ENCODE results near the gene POLD1.
"Not testable (repeated sequence)": the region's sequence is repeated elsewhere in the genome, so short reads cannot be mapped to it uniquely, and the experiment has no call there.

POLD1 gene

GRCh38 chr19:50390952-50391351 is 6.8 kb downstream of the POLD1 start:
- not testable (repeated sequence) for DNase-seq (ENCODE audit: low read depth in 2 of 2)

- no peak for DNase-seq (ENCODE audit: low read depth in 2 of 2)
Measured at GRCh38 chr19:50392759-50393158, 8.6 kb downstream of the POLD1 start.

GRCh38 chr19:50393589-50393988 is 9.4 kb downstream of the POLD1 start:
- no peak for DNase-seq (ENCODE audit: low read depth in 2 of 2)

- no peak for DNase-seq (ENCODE audit: low read depth in 2 of 2)
Measured at GRCh38 chr19:50394017-50394416, 9.9 kb downstream of the POLD1 start.

- no peak for DNase-seq (ENCODE audit: low read depth in 2 of 2)
Measured at GRCh38 chr19:50398675-50399367, 14.7 kb downstream of the POLD1 start.

GRCh38 chr19:50399368-50399745 is 15.2 kb downstream of the POLD1 start:
- no peak for DNase-seq (ENCODE audit: low read depth in 2 of 2)

- DNase-seq (ENCODE audit: low read depth in 2 of 2), result no peak
Measured at GRCh38 chr19:50401605-50402450, 17.7 kb downstream of the POLD1 start.

GRCh38 chr19:50402544-50403301 is 18.6 kb downstream of the POLD1 start:
- DNase-seq (ENCODE audit: low read depth in 2 of 2), result no peak

GRCh38 chr19:50406156-50406820 is 22.1 kb downstream of the POLD1 start:
- no peak for DNase-seq (ENCODE audit: low read depth in 2 of 2)

- DNase-seq (ENCODE audit: low read depth in 2 of 2), result no peak
Measured at GRCh38 chr19:50406829-50407228, 22.7 kb downstream of the POLD1 start.

- no peak for DNase-seq (ENCODE audit: low read depth in 2 of 2)
Measured at GRCh38 chr19:50409347-50409746, 25.2 kb downstream of the POLD1 start.

GRCh38 chr19:50410109-50410508 is 26.0 kb downstream of the POLD1 start:
- no peak for DNase-seq (ENCODE audit: low read depth in 2 of 2)

- DNase-seq (ENCODE audit: low read depth in 2 of 2), result no peak
Measured at GRCh38 chr19:50412419-50412818, 28.3 kb downstream of the POLD1 start.

- no peak for DNase-seq (ENCODE audit: low read depth in 2 of 2)
Measured at GRCh38 chr19:50413096-50413495, 28.9 kb downstream of the POLD1 start.

- no peak for DNase-seq (ENCODE audit: low read depth in 2 of 2)
Measured at GRCh38 chr19:50413531-50413930, 29.4 kb downstream of the POLD1 start.

- DNase-seq (ENCODE audit: low read depth in 2 of 2), result peak; percentile 49 to 75
Measured at GRCh38 chr19:50414864-50415660, 30.9 kb downstream of the POLD1 start.

- DNase-seq (ENCODE audit: low read depth in 2 of 2), result no peak
Measured at GRCh38 chr19:50415661-50416033, 31.5 kb downstream of the POLD1 start.

GRCh38 chr19:50416034-50416977 is 32.2 kb downstream of the POLD1 start:
- DNase-seq (ENCODE audit: low read depth in 2 of 2), result no peak

- DNase-seq (ENCODE audit: low read depth in 2 of 2), result no peak
Measured at GRCh38 chr19:50417111-50418081, 33.2 kb downstream of the POLD1 start.
